GM23338 (cell line): ENCODE measurements around the gene EYA3. TPM values are rescaled to one million over a fixed set of nuclear protein-coding genes. Genes with fewer than 3 reads are reported as not detected.

Experiments
- ATAC-seq: fragments of 200-7000 bp; cut with Tn5 transposase; 3 replicates; pipeline ENCODE4 v1.9.1; 2020
- DNase-seq: peaks from one replicate; pipeline ENCODE4 v3.0.0-alpha.2; 2015; ENCODE audit warnings: low spot score
- H2AFZ ChIP-seq: fragments of 200-600 bp; sonication (generic); 2 replicates; pipeline ENCODE4 v1.8.0; 2016; ENCODE audit warnings: antibody characterized with exemption, mild to moderate bottlenecking, moderate library complexity
- H3F3A ChIP-seq: fragments of 200-600 bp; sonication (generic); replicated peaks from 2 replicates; pipeline ENCODE4 v1.8.0; 2017; ENCODE audit warnings: antibody characterized with exemption, mixed run types, low read depth
- H3K27ac ChIP-seq: fragments of 200-600 bp; sonication (generic); 2 replicates; pipeline ENCODE4 v1.6.1; 2016; ENCODE audit warnings: low read depth
- H3K27me3 ChIP-seq: fragments of 200-600 bp; sonication (generic); 2 replicates; pipeline ENCODE4 v1.8.0; 2016; ENCODE audit warnings: mild to moderate bottlenecking, mixed run types, moderate library complexity; ENCODE audit not compliant: insufficient read depth
- H3K36me3 ChIP-seq: fragments of 200-600 bp; sonication (generic); 2 replicates; pipeline ENCODE4 v1.8.0; 2016; ENCODE audit warnings: mild to moderate bottlenecking; ENCODE audit not compliant: insufficient read depth
- H3K4me1 ChIP-seq: fragments of 200-600 bp; sonication (generic); 2 replicates; pipeline ENCODE4 v1.8.0; 2016; ENCODE audit warnings: mild to moderate bottlenecking, moderate library complexity; ENCODE audit not compliant: insufficient read depth
- H3K4me2 ChIP-seq: fragments of 200-600 bp; sonication (generic); 2 replicates; pipeline ENCODE4 v1.7.1; 2017; ENCODE audit warnings: mixed run types
- H3K4me3 ChIP-seq: fragments of 200-600 bp; sonication (generic); 2 replicates; pipeline ENCODE4 v1.6.1; 2016; ENCODE audit warnings: mixed run types
- H3K79me2 ChIP-seq: fragments of 200-600 bp; sonication (generic); replicated peaks from 2 replicates; pipeline ENCODE4 v1.8.0; 2017; ENCODE audit warnings: mild to moderate bottlenecking; ENCODE audit not compliant: insufficient read depth
- H3K9me2 ChIP-seq: fragments of 200-600 bp; sonication (generic); 2 replicates; pipeline ENCODE4 v1.8.0; 2017; ENCODE audit not compliant: insufficient read depth
- H4K20me1 ChIP-seq: fragments of 200-600 bp; sonication (generic); replicated peaks from 2 replicates; pipeline ENCODE4 v1.8.0; 2017; ENCODE audit warnings: mild to moderate bottlenecking; ENCODE audit not compliant: insufficient read depth
- H3K27ac Mint-ChIP-seq: 2 replicates; pipeline ENCODE4 v1.8.0; 2020; ENCODE audit warnings: inconsistent platforms, mild to moderate bottlenecking, moderate library complexity, mixed read lengths
- H3K27me3 Mint-ChIP-seq: 3 replicates; pipeline ENCODE4 v1.8.0; 2022; ENCODE audit warnings: low read depth, mild to moderate bottlenecking, moderate library complexity, mixed read lengths, inconsistent platforms; ENCODE audit not compliant: insufficient read depth, poor library complexity
- H3K36me3 Mint-ChIP-seq: 3 replicates; pipeline ENCODE4 v1.8.0; 2021; ENCODE audit warnings: low read depth, mild to moderate bottlenecking, inconsistent platforms, moderate library complexity, mixed read lengths
- H3K4me1 Mint-ChIP-seq: 3 replicates; pipeline ENCODE4 v1.8.0; 2020; ENCODE audit warnings: mild to moderate bottlenecking, inconsistent platforms, mixed read lengths
- H3K4me3 Mint-ChIP-seq: 3 replicates; pipeline ENCODE4 v1.8.0; 2021; ENCODE audit warnings: moderate library complexity, mild to moderate bottlenecking, inconsistent platforms, mixed read lengths
- H3K9me3 Mint-ChIP-seq: 3 replicates; pipeline ENCODE4 v1.8.0; 2020; ENCODE audit warnings: moderate library complexity, mild to moderate bottlenecking, inconsistent platforms, mixed read lengths
- NANOG ChIP-seq: IDR thresholded peaks from 2 replicates; pipeline ENCODE4 v1.6.1; 2016; ENCODE audit warnings: antibody characterized with exemption, borderline replicate concordance
- ZNF462 ChIP-seq: fragments of 250-450 bp; sonication (Bioruptor Pico); IDR thresholded peaks from 2 replicates; pipeline ENCODE4 v1.5.0; 2020; ENCODE audit warnings: mild to moderate bottlenecking, moderate library complexity
- polyA plus RNA-seq: library from polyadenylated mRNA; unstranded; fragments of >200 nt; fragmentation: Nextera tagmentation; extraction: Ambion mirVana; gene quantifications from 2 replicates; pipeline ENCODE4 v1.2.1, GENCODE V29; 2016
- total RNA-seq: library from RNA; depleted of rRNA; stranded (reverse); fragments of >200 nt; shearing (Covaris generic); gene quantifications from 2 replicates; pipeline ENCODE4 v1.2.3, GENCODE V29; 2014

Gene EYA3
- total and polyA plus RNA-seq, 2 experiments from 2014 or later: 12.5 to 33.6 TPM

- Mint-ChIP-seq H3K27ac (no peak overlapping the region), H3K36me3 (peaks cover 30% of the 10 kb centered on the region), H3K4me1 (peaks cover 15% of the 10 kb centered on the region), H3K4me3 (peak overlapping the region; percentile 80), H3K27me3 (peaks cover 15% of the 10 kb centered on the region), H3K9me3 (no peaks in the 10 kb centered on the region)
- no peaks in the 10 kb centered on the region for H4K20me1 ChIP-seq
- ATAC-seq: peak; percentile 0; the same call in 1 of the 3 replicates
- H3K9me2 ChIP-seq: no peaks in the 10 kb centered on the region
- H3F3A ChIP-seq: peaks cover 13% of the 10 kb centered on the region
- peak overlapping the region; percentile 93 for H3K4me3 ChIP-seq
- H3K27ac ChIP-seq: no peak overlapping the region
- TF ChIP-seq NANOG: no peak
- no peak for TF ChIP-seq ZNF462
- peaks cover 17% of the 10 kb centered on the region; the same call in 1 of the 2 replicates for H3K4me1 ChIP-seq
- H3K27me3 ChIP-seq: no peaks in the 10 kb centered on the region
- peak overlapping the region; percentile 84 for H3K4me2 ChIP-seq
- peaks cover 6% of the 10 kb centered on the region; the same call in 1 of the 2 replicates for H3K79me2 ChIP-seq
- H2AFZ ChIP-seq: peak overlapping the region; percentile 84
- DNase-seq: no peak
- H3K36me3 ChIP-seq: peaks cover 6% of the 10 kb centered on the region; the same call in 1 of the 2 replicates
Measured at GRCh38 chr1:27960762-27961645, 127.4 kb downstream of the EYA3 start.
